HG03135 (cell line): ENCODE measurements around the gene SUFU.

ENCODE experiments used
- ATAC-seq: cut with Tn5 transposase; IDR thresholded peaks from one replicate; pipeline ENCODE4 v1.9.1; 2021; ENCODE audit warnings: mild to moderate bottlenecking, moderate library complexity; ENCODE audit not compliant: unreplicated experiment

Gene SUFU

DNA sequence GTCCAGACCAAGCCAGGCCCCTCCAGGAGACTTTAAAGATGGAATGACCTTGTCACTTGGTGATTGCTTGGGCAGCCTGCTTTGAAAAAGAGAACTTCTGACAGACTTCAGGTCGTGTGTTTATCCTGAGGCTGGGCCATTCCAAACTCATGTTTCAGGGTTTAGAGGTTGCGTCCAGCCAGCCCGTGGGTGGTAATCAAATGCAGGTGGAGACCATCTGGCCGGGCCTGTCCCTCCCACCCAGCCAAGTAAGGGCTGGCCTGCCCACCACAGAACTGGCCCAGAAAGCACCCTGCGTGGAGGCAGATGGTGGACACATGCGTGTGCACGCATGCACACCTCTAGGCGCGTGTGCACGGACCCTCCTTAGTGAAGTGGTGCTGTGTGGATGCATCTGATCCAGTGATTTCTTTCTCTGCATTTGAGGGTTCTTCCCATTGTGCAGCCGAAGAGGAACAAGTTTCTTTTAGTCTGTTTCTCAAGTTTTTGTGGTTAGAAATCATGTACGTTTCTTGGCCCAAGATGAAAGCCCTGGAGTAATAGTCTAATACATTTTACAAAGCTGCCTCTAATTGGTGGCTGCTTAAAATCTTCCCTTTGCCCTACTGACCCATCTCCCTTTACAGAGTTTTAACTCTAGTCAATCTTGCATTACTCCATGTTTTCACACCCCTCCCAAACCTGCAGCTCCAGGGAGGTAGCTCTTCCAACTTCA is 43.0 kb downstream of the SUFU start:
- ATAC-seq = no peak

DNA sequence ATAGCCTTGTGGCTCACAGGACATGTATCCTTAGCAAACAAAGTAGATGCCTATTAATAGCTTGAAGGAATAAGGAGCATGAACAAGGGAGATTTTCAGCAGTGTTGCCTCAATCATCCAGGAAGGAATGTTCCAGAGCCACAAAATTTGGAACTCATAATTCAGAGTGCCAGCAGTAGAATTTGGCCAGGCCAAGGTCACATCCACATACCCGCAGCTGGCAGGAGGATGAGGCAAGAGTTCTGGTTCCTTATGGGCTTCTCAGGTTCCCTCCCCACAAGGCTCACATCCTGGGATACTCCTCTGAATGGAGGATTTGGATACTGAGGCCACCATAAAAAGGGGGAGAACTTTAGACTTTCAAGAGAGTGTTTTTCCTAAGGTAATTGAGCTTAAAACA is 45.8 kb downstream of the SUFU start:
- no peak for ATAC-seq

DNA sequence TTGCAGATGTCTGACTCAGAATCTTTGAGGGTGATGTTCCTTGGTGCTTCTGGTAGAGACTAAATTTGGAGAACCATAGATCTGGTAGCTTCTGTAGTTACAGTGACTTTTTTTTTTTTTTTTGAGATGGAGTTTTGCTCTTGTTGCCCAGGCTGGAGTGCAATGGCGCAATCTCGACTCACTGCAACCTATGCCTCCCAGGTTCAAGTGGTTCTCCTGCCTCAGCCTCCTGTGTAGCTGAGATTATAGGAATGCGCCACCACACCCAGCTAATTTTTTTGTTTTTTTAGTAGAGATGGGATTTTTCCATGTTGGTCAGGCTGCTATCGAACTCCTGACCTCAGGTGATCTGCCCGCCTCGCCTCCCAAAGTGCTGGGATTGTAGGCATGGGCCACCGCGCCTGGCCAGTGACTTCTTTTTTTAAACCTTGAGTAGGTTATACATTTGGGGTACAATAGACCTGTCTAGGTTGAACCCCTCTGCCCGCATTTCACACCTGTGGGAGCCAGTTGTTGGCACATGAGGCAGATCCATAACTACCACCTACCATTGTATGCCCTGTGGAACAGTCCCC is 47.0 kb downstream of the SUFU start:
- no peak for ATAC-seq

DNA sequence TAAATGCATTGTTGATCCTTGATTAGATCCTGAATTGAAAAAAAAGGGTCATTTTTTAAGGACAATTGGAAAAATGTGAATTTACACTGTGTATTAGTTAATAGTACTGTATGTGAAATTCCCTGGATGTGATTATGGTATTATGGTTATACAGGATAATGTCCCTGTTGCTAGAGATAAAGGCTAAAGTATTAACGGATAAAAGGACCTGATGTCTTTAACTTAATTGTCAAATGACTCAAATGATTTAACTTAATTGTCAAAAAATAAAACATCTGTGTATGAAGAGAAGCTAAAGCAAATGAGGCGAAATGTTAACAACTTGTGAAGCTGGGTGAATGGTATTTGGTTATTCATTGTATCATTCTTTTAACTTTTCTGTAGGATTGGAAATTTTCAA is 48.8 kb downstream of the SUFU start:
- no peak for ATAC-seq

DNA sequence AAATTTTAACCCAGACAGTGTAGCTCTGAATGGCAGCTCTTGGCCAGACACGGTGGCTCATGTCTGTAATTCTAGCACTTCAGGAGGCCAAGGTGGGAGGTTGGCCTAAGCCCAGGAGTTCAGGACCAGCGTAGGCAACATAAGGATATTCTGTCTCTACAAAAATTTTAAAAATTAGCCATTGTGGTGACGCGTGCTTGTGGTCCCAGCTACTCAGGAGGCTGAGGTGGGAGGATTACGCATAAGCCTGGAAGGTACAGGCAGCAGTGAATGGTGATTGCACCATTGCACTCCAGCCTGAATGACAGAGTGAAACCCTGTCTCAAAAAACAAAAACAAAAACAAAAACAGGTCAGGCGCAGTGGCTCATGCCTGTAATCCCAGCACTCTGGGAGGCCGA is 50.0 kb downstream of the SUFU start:
- ATAC-seq = no peak

DNA sequence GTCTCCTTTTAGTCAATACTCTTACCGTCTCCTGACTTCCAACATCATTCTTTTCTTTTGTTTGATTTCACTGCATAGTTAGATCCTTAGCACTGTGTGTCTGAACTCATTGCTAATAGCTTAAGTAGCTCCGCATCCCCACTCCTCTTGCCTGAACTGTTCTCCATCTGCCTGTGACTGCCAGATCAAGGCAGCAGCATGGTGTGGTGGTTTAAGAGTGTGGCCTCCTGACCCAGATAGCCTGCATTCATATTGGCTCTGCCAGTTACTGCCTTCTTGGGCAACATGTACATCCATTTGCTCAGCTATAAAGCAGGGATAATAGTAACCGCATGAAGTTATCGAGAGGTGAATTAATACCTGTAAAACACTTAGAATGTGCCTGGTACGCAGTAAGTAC is 50.8 kb downstream of the SUFU start:
- ATAC-seq = no peak

DNA sequence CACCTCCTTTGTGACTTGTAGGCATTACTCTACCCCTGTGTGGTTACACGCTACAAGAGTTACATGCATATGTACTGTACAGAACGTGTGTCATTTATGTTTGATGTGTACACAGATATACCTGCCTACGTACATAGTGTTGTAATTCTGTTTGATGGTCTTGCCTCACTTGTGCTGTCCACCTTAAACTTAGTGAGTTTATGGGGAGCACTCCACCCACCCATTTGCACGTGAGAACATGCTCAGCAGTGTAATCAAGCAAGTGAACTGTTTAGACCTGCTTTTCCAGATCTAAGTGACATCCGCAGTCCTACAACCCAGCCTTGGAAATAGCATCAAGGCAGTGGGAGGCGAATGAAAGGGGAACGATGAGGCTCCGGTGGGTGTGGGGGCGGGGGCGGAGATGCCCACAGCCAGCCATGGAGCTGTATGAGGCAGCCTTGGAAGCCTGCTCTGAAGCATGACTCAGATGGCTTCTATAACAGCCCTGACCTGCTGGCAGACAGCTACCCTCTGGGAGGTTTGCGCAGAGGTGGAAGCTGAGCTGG is 52.1 kb downstream of the SUFU start:
- no peak for ATAC-seq

DNA sequence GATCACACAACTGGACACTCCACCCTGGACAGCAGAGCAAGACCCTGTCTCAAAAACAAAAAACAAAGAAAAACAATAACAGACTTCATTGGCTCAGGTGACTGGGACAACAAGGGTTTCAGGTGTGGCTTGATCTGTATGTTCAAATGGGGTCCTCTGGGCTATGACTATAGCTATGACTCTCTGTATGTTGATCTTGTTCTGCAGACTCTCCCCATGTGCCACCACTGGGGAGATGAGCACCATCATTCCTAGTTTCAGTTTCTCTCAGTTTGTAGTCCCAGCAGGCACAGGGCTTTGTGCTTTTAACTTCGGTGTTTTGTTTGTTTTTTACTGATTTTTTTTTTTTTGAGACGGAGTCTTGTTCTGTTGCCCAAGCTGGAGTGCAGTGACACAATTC is 53.8 kb downstream of the SUFU start:
- ATAC-seq = no peak

DNA sequence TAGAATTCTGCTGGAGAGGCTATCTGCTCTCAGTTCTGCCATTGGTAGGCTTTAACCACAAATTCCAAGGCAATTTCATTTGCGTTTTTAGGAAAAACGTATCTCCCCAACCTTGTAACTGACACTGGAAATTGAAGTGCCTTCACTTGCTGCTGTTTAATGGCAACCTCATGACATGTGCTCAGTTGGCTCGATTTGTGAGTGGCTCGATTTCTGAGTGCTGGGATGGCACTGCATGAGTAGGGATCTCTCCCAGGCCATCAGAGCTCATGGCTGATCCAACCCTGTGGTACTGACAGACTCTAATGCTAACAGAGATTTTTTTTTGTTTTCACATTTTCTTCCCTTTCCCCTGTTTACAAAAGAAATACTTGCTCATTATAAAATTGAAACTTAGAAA is 56.0 kb downstream of the SUFU start:
- ATAC-seq = no peak

DNA sequence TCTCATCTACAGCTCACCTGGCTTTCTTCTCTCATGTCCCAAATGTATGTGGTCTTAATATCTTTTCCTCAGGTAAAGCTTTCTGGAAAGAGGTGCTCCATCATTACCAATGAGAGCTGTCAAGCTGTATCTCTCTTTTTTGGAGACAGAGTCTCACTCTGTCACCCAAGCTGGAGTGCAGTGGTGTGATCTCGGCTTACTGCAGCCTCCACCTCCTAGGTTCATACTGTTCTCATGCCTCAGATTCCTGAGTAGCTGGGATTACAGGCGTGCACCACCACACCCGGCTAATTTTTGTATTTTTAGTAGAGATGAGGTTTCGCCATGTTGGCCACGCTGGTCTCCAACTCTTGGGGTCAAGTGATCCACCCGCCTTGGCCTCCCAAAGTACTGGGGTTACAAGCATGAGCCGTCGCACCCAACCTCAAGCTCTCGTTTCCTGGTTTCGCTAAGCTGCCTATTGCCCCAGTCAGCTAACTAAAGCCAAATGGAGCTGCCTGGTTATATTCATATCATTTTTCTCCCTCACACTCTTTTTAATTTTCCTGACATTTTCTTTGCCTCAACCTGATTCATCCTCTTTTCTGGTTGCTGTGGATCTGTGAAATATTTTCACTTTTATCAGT is 60.5 kb downstream of the SUFU start:
- ATAC-seq = no peak

DNA sequence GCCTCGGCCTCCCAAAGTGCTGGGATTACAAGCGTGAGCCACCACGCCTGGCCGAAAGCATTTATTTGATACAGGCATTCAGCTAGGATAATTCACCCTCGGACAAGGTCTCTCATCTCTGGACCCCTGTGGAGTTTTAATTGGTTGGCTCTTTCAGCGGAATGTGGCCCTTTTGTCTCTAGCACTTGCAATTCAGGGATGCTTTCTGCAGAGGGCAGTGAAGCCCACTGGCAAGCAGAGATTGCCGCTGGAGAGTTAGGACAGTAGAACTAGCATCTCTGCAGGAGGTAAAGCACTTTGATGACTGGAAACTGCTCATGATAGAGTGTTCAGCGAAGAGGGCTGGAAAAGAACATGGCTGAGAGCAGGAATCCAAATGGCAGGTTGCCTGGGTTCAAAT is 62.0 kb downstream of the SUFU start:
- ATAC-seq = no peak

DNA sequence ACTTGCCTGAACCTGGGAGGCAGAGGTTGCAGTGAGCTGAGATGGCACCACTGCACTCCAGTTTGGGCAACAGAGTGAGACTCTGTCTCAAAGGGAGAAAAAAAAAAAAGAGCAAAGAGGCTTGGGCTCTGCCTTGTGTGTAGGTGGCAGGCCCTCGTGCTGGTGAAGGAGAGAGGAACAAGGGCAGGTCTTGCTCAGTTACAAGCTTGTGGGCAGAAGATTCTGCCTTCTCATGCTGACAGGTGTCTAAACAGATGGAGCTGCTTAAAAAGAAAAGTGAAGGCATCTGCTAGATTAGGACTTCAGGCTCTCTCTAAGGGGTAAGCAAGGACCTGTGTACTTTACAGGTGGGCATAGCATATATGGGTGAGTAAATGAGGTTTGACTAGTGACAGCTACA is 75.0 kb downstream of the SUFU start:
- no peak for ATAC-seq

DNA sequence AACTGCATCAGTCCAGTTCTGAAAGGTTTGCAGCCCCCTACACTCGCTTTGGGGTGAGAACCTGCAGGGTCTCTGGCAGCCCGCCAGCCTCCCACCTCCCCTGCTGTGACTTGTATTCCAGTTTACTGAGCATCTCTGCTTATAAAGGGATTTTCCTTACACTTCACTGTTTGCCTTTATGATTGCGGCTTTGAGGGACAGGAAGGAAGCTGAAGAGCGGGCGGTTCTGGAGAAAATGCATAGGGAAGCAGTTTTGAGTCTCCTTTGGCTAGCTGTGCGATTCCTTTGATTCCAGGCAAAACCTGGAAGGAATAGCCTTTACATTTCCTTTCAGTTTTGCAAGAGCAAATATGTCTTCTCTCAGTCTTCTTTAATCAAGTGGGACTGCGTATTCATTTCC is 75.6 kb downstream of the SUFU start:
- no peak for ATAC-seq

DNA sequence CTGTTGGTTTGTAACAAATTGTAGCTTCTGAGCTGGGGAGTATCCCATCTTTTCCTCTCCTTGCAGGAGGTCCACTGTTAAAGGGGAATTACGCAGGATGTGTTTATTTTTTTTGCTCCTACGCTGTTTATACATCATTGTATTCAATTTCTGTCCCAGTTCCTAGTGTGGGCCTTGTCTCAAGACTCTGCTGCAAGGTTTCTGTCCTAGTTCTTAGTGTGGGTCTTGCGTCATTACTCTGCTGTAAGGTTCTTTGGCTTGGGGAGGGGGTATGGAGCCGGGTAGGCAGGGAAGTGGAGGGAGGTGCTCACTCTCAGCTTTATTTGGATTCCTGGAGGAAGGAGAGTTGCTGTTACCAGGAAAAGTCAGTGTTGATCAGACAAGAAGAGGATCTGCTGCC is 76.5 kb downstream of the SUFU start:
- no peak for ATAC-seq

DNA sequence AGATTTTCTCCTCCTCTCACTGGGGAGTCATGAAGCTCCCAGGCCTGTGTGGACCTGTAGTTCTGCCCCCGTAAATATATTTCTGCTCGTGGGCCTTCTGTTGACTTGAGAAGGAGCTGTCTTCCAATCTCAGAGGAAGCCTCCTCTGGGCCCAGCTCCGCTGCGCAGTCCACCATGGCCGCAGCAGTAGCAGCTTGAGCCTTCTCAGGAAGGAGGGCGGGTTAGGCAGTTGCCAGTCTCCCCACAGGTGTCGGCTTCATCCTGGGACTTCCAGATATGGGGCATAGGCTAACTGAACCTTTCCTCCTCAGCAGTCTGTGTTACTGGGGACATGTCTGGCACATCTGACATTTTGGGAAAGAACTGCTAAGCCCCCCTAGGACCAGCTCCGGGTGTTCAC is 77.6 kb downstream of the SUFU start:
- ATAC-seq = no peak

DNA sequence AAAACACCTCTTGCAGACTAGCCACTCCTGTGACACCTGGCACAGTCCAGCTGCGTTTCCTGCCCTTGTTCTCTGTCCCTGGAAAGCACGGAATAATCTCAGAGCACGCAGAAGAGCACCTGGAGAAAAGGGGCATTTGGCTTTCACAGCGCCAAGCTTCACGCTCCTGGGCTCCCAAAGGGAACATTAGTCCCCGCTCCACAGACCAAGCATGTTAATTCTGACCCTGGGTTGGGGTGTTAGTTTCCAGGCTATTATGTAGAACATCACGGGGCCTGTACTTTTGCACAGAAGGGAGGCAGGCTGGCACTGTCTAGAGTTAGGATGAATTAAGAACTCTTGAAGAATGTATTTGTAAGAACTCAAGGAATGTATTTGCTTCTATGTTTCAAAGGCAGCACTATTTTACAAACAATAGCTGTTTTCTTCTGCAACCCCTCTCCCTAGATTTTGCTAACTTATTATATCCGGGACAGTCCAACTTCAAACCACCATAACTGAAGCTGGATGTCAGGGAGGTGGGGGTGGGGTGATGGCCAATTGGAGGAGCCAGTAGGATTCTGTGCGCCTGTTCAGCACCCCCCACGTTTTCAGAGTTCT is 78.3 kb downstream of the SUFU start:
- ATAC-seq = no peak

DNA sequence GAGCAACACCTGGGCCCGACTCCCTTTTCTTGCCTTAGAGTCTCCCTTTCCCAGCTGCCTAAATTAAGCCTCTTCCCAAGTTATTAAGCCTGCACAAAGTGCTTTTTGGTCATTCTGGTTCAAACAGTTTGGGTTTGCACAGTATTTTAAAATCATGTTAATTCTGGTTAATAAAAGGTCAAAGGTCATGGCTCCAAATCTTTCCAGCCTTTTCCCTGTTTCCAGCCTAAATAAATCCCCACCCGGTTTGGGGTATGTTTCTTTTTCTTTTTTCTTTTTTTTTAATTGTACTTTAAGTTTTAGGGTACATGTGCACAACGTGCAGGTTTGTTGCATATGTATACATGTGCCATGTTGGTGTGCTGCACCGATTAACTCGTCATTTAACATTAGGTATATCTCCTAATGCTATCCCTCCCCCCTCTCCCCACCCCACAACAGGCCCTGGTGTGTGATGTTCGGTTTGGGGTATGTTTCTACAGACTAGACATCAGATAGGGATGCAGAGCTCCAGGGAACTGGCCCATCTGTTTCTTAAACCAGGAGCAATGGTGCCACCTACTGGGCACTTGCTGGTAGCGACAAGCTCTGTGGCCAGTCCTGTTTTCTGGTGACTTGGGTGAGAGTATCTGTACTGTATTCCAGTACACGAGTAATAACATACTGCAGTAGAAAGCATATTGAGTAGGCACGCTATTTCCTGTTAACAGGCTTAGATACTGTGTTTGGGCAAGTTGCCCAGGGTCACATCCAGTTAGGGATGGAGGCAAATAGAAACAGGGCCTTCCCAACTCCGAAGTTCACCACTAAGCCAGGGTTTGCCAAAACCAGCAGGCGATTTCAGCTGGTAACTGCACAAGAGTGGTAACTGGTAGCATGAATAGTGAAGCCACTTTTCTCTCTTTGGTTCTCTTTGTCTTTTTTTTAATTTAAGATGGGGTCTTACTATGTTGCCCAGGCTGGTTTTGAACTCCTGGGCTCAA is 80.0 kb downstream of the SUFU start:
- no peak for ATAC-seq

DNA sequence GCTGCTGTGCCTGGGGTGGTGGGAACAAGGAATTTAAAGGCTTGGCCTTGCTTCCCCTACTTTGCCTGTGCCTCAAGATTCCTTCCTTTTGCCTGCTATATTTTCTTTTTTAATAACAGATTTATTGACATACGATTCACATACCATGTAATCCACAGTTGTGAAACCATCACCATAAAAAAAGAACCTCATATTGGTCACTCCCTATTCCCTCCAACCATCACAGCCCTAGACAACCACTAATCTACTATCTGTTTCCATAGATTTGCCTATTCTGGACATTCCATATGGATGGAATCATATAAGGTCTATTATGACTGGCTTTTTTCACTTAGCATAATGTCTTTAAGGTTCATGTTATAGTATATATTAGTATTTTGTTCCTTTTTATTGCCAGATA is 81.3 kb downstream of the SUFU start:
- no peak for ATAC-seq

DNA sequence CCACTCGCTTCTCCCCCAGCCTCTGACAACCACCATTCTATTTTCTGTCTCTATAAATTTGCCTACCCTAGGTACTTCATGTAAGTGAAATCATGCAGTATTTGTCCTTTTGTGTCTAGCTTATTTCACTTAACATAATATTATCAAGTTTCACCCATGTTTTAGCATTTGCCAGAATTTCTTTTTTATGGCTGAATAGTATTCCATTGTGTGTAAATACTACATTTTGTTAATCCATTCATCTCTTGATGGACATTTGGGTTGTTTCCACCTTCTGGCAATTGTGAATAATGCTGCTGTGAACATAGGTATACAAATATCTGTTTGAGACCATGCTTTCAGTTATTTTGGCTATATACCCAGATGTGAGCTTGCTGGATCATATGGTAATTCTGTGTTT is 83.1 kb downstream of the SUFU start:
- no peak for ATAC-seq

DNA sequence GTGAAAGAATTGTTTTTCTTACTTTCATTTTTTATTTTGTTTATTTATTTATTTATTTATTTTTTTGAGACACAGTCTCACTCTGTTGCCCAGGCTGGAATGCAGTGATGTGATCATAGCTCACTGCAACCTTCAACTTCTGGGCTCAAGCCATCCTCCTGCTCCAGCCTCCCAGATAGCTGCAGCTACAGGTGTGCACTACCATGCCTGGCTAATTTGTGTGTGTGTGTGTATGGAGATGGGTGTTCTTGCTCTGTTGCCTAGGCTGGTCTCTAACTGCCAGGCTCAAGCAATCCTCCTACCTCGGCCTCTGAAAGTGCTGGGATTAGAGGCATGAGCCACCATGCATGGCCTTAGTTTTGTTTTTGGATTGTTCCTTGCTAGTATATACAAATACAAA is 85.1 kb downstream of the SUFU start:
- ATAC-seq = no peak
